Peyer's patch (tissue), 4 donors: ENCODE data around the gene NR6A1. TPM values are rescaled to one million over a fixed set of nuclear protein-coding genes. Genes with fewer than 3 reads are reported as not detected.

Experiments used
- DNase-seq, 3 donors: peaks; one replicate each; pipeline ENCODE4 v3.0.0-alpha.2; 2017 to 2019
- H3K27ac ChIP-seq, 4 donors: fragments of 200-600 bp; sonication (generic); one replicate each; pipeline ENCODE4 v1.5.1; 2016 to 2019
- H3K27me3 ChIP-seq, 2 donors: fragments of 200-600 bp; sonication (generic); one replicate each; pipeline ENCODE4 v1.5.1; 2019
- H3K36me3 ChIP-seq, 3 donors: fragments of 200-600 bp; sonication (generic); one replicate each; pipeline ENCODE4 v1.5.1; 2016 to 2019
- H3K4me1 ChIP-seq, 4 donors: fragments of 200-600 bp; sonication (generic); one replicate each; pipeline ENCODE4 v1.5.1; 2016 to 2019
- H3K4me3 ChIP-seq, 4 donors: fragments of 200-600 bp; sonication (generic); 1 replicate in 3 of 4; 2 replicates in 1 of 4; pipeline ENCODE4 v1.5.1; 2016 to 2019; ENCODE audit warnings: mild to moderate bottlenecking in 1 of 4
- H3K9me3 ChIP-seq, 4 donors: fragments of 200-600 bp; sonication (generic); one replicate each; pipeline ENCODE4 v1.5.1; 2016 to 2019; ENCODE audit warnings: mild to moderate bottlenecking in 1 of 4
- POLR2A ChIP-seq, 2 donors: fragments of 450-650 bp; IDR thresholded peaks; one replicate each; pipeline ENCODE4 v1.5.1; 2017; ENCODE audit warnings: antibody characterized with exemption in 2 of 2, mild to moderate bottlenecking in 2 of 2, moderate library complexity in 2 of 2
- total RNA-seq, 4 donors: library from RNA; depleted of rRNA; stranded (reverse); fragments of >200 nt; gene quantifications; one replicate each; pipeline ENCODE4 v1.1.0, GENCODE V29; 2016
- TF ChIP-seq, protein P1 (sequence below), 6 experiments: fragments of 450-650 bp in 4 of 6; fragments of 200-600 bp in 2 of 6; sonication (generic) in 1 of 6; IDR thresholded peaks; one replicate each; pipeline ENCODE4 v1.5.1; 2017 to 2019; ENCODE audit warnings: antibody characterized with exemption in 6 of 6, mild to moderate bottlenecking in 3 of 6, moderate library complexity in 1 of 6

Gene NR6A1
- total RNA-seq, 4 donors from 2014 or later: 10.7 to 43.0 (median 28.1) TPM

DNA sequence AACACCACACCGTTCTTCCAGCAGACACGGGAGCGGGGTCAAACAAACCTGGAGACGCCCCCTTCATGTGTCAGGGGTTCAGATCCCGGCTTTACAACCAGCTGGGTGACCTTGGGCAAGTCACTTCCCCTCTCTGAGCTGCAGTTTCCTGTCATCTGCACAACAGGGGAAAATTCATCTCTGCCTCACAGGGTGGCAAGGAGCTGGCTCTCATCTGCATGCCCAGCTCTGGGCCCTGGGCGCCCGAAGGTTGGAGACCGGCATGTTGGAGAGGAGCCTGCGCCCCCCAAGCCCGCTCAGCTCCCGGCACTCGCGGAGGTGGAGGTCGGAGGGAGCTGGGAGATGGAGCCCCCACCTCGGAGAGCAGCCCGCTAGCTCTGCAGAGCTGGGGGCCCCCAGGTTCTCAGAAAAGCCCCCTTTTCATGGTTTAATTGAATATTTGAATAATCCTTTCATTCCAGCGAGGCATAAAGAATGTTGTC, 284.3 kb downstream of the NR6A1 start:
- DNase-seq: no peak
- no peak for TF ChIP-seq POLR2A (IDR thresholded peaks at IDR 0.05)
- TF ChIP-seq, protein P1, sequence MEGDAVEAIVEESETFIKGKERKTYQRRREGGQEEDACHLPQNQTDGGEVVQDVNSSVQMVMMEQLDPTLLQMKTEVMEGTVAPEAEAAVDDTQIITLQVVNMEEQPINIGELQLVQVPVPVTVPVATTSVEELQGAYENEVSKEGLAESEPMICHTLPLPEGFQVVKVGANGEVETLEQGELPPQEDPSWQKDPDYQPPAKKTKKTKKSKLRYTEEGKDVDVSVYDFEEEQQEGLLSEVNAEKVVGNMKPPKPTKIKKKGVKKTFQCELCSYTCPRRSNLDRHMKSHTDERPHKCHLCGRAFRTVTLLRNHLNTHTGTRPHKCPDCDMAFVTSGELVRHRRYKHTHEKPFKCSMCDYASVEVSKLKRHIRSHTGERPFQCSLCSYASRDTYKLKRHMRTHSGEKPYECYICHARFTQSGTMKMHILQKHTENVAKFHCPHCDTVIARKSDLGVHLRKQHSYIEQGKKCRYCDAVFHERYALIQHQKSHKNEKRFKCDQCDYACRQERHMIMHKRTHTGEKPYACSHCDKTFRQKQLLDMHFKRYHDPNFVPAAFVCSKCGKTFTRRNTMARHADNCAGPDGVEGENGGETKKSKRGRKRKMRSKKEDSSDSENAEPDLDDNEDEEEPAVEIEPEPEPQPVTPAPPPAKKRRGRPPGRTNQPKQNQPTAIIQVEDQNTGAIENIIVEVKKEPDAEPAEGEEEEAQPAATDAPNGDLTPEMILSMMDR (IDR thresholded peaks at IDR 0.05): no peak
- H3K9me3 ChIP-seq: no peaks in the 10 kb centered on the region
- H3K4me1 ChIP-seq: no peaks in the 10 kb centered on the region
- no peaks in the 10 kb centered on the region for H3K36me3 ChIP-seq
- H3K27ac ChIP-seq: no peak overlapping the region
- no peak overlapping the region for H3K4me3 ChIP-seq
- no peaks in the 10 kb centered on the region for H3K27me3 ChIP-seq

DNA sequence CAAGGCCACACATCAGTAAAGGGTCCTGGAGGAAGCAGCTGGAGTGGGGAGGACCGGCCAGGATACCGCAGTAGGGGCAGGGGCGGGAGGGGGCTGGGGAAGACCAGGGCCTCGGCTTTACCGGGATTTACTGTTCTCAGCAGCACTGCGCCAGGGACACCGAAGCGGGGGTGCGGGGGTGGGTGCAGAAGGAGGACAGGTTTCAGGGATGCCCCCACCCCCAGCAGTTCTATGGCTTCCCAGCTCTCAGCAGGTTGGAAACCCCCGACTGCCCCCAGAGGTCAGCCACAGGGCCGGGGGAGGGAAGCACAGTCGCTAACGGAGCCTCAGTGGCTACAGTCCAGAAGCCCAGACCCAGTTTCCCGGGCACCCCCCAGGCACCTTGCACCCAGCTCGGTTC, 285.2 kb downstream of the NR6A1 start:
- no peak overlapping the region for H3K27ac ChIP-seq
- H3K27me3 ChIP-seq: no peaks in the 10 kb centered on the region
- TF ChIP-seq, protein P1 (IDR thresholded peaks at IDR 0.05): no peak
- no peak for TF ChIP-seq POLR2A (IDR thresholded peaks at IDR 0.05)
- H3K4me3 ChIP-seq: no peak overlapping the region
- H3K9me3 ChIP-seq: no peaks in the 10 kb centered on the region
- H3K36me3 ChIP-seq: no peaks in the 10 kb centered on the region
- no peaks in the 10 kb centered on the region for H3K4me1 ChIP-seq
- no peak for DNase-seq

DNA sequence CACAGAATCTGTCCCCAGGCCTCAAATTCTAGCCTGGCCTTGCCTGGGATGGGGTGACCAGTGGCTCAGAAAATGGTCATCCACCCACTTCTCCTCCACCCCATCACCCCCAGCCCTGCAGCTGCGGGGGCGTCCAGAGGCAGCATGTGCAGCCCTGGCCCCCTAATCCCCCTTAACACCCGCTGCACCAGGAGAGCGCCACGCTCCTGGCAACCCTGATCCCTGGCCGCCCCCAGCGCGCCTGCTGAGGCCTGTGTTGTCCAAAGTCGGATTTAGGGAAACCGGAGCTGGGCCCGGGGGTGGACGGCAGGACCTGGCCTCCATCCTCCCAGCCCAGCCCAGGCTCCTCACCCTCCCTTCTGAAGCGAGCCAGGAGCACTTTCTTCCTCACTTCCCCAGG, 285.9 kb downstream of the NR6A1 start:
- Histone ChIP-seq H3K27me3 (peaks cover 0 to 3% of the 10 kb centered on the region in 2 donors), H3K4me3 (no peak overlapping the region), H3K4me1 (no peaks in the 10 kb centered on the region), H3K27ac (no peak overlapping the region), H3K9me3 (no peaks in the 10 kb centered on the region), H3K36me3 (no peaks in the 10 kb centered on the region)
- no peak for DNase-seq
- TF ChIP-seq, protein P1 (IDR thresholded peaks at IDR 0.05): no peak
- no peak for TF ChIP-seq POLR2A (IDR thresholded peaks at IDR 0.05)

DNA sequence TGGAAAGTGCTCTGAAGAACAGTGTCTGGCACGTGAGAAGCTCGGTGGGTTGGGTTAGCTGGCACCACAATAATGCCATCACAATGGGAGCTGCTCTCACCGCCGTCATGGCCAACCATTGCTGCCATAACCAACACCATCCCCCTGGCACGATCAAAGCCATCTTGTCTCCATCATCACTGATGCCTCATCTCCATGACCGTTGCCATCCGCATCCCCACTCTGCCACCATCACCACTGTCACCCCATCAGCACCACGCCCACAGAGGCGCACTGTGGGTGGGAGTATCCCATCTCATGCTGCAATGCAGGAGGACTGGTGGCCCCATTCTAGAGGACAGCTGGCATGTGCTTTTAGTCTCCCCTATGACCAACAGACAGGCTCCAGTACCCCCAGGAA, 287.6 kb downstream of the NR6A1 start:
- H3K4me1 ChIP-seq: no peaks in the 10 kb centered on the region
- H3K27ac ChIP-seq: no peak overlapping the region
- no peak overlapping the region for H3K4me3 ChIP-seq
- no peaks in the 10 kb centered on the region for H3K36me3 ChIP-seq
- no peak for DNase-seq
- TF ChIP-seq POLR2A (IDR thresholded peaks at IDR 0.05): no peak
- TF ChIP-seq, protein P1 (IDR thresholded peaks at IDR 0.05): no peak
- no peaks in the 10 kb centered on the region for H3K9me3 ChIP-seq
- peaks cover 0 to 9% of the 10 kb centered on the region in 2 donors for H3K27me3 ChIP-seq

DNA sequence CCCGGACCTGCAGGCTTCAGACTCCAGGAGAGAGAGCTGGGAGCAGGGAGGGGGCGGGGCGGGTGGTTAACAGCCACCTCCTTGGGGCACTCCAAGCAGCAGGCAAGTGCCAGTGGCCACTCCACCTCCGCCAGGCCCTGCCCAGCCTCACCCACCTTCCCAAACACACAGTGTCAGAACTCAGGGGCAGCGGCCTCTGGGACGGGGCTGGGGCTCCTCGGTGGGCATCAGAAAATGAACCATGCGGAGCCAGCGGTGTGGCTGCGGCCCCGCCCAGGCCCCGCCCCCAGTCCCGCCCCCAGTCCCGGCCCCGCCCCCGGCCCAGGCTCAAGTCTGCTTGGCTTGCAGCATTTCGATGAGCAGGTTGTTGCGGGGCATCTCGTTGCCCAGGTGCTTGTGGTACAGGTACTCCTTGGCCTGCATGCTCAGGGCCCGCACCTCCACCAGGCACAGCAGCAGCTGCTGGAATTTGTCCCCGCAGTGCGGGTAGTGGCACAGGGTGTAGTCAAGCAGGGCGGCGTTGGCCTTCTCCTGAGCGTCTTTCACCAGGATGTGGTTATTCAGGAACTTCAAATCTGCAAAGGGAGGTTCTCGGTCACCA, 288.6 kb downstream of the NR6A1 start:
- Histone ChIP-seq H3K36me3 (no peaks in the 10 kb centered on the region), H3K4me3 (no peak overlapping the region), H3K27me3 (peaks cover 0 to 18% of the 10 kb centered on the region in 2 donors), H3K4me1 (peaks cover 0 to 6% (median 0%) of the 10 kb centered on the region in 4 donors), H3K27ac (no peak overlapping the region), H3K9me3 (no peaks in the 10 kb centered on the region)
- DNase-seq: no peak
- TF ChIP-seq, protein P1 (IDR thresholded peaks at IDR 0.05): no peak
- TF ChIP-seq POLR2A (IDR thresholded peaks at IDR 0.05): no peak
